HCT116 (cell line): Measurements from ENCODE around the gene ZNF652. TPM values are rescaled to one million over a fixed set of nuclear protein-coding genes. Genes with fewer than 3 reads are reported as not detected.
"Not testable (repeated sequence)": the region's sequence is repeated elsewhere in the genome, so short reads cannot be mapped to it uniquely, and the experiment has no call there.

Experiments
- ATAC-seq: fragments of 200-7000 bp; cut with Tn5 transposase; 2 replicates; pipeline ENCODE4 v1.9.1; 2020; ENCODE audit warnings: mild to moderate bottlenecking, moderate library complexity
- BruUV-seq: library from RNA; stranded (reverse); fragments of 400-500 nt; replicated peaks from 2 replicates; lab custom pipeline; 2021; lab: Mats Ljungman, UMichigan
- CTCF ChIA-PET: fragments of 300-600 bp; sonication (Branson Sonifier 250); formaldehyde crosslinking; loops from one replicate; lab custom pipeline; 2021; ENCODE audit warnings: antibody characterized with exemption; lab: Charles Lee
- POLR2A ChIA-PET: fragments of 300-600, 350-600 bp; sonication (Branson Sonifier 250); formaldehyde crosslinking; loops from one replicate; lab custom pipeline; 2021; ENCODE audit warnings: antibody characterized with exemption; lab: Charles Lee
- RAD21 ChIA-PET, 2 experiments: fragments of 300-600 bp; sonication (Branson Sonifier 250); formaldehyde crosslinking; loops; one replicate each; lab custom pipeline; 2023; ENCODE audit warnings: low total read pairs in 2 of 2; ENCODE audit not compliant: uncharacterized antibody in 2 of 2, unreplicated experiment in 2 of 2, low non-redundant PET in 1 of 2; lab: Charles Lee
- DNase-seq: peaks from one replicate; pipeline ENCODE4 v3.0.0-alpha.2; 2010; ENCODE audit warnings: low read depth, low spot score
- H2AFZ ChIP-seq: fragments of 200-600 bp; shearing (Covaris generic), sonication (generic); 2 replicates; pipeline ENCODE4 v1.6.1; 2017; ENCODE audit warnings: low read depth, mixed run types, mixed read lengths, antibody characterized with exemption, low read length; ENCODE audit not compliant: poor library complexity, severe bottlenecking
- H3K27ac ChIP-seq: 2 replicates; pipeline ENCODE4 v1.5.1; 2012; ENCODE audit warnings: low read depth, low read length
- H3K27me3 ChIP-seq: fragments of 200-600 bp; sonication (generic); 2 replicates; pipeline ENCODE4 v1.6.1; 2016; ENCODE audit warnings: mixed run types, low read length, mixed read lengths; ENCODE audit not compliant: insufficient read depth
- H3K36me3 ChIP-seq, 2 experiments: fragments of 200-500 bp in 1 of 2; fragments of 200-600 bp in 1 of 2; sonication (Bioruptor generic) in 1 of 2; sonication (generic) in 1 of 2; 2 replicates each; pipeline versions ENCODE4 v1.5.1 to v1.6.1; 2014 to 2016; ENCODE audit warnings: low read length in 2 of 2, inconsistent platforms in 1 of 2, mixed read lengths in 1 of 2, mixed run types in 1 of 2; ENCODE audit not compliant: insufficient read depth in 2 of 2, control insufficient read depth in 1 of 2
- H3K4me1 ChIP-seq, 2 experiments: fragments of 200-600 bp in 1 of 2; sonication (generic) in 1 of 2; 2 replicates each; pipeline versions ENCODE4 v1.5.1 to v1.6.1; 2012 to 2017; ENCODE audit warnings: low read length in 2 of 2, inconsistent platforms in 1 of 2, mild to moderate bottlenecking in 1 of 2, mixed read lengths in 1 of 2, mixed run types in 1 of 2, moderate library complexity in 1 of 2; ENCODE audit not compliant: insufficient read depth in 2 of 2, control insufficient read depth in 1 of 2
- H3K4me2 ChIP-seq: fragments of 200-600 bp; sonication (generic); 2 replicates; pipeline ENCODE4 v1.6.1; 2017; ENCODE audit warnings: mixed run types, low read length, mixed read lengths
- H3K4me3 ChIP-seq, 2 experiments: fragments of 200-600 bp in 1 of 2; sonication (generic) in 1 of 2; replicated peaks in 1 of 2; 2 replicates each; pipeline ENCODE4 v1.5.1; 2011 to 2016; ENCODE audit warnings: low read length in 2 of 2, control low read depth in 1 of 2, low read depth in 1 of 2, mild to moderate bottlenecking in 1 of 2, mixed read lengths in 1 of 2, mixed run types in 1 of 2
- H3K79me2 ChIP-seq: fragments of 200-600 bp; sonication (generic); 2 replicates; pipeline ENCODE4 v1.6.1; 2017; ENCODE audit warnings: mild to moderate bottlenecking, mixed run types, low read length, moderate library complexity, mixed read lengths; ENCODE audit not compliant: insufficient read depth
- H3K9ac ChIP-seq: fragments of 200-600 bp; sonication (generic); 2 replicates; pipeline ENCODE4 v1.6.1; 2016; ENCODE audit warnings: low read length, mixed read lengths
- H3K9me2 ChIP-seq: fragments of 200-600 bp; sonication (generic), shearing (Covaris generic); 2 replicates; pipeline ENCODE4 v1.6.1; 2017; ENCODE audit warnings: mixed run types, mild to moderate bottlenecking, moderate library complexity; ENCODE audit not compliant: insufficient read depth
- H3K9me3 ChIP-seq, 2 experiments: fragments of 200-500 bp in 1 of 2; fragments of 200-600 bp in 1 of 2; sonication (Bioruptor generic) in 1 of 2; sonication (generic) in 1 of 2; 2 replicates each; pipeline ENCODE4 v1.6.1; 2014 to 2017; ENCODE audit warnings: low read length in 2 of 2, mixed read lengths in 2 of 2, inconsistent platforms in 1 of 2, low read depth in 1 of 2, mild to moderate bottlenecking in 1 of 2, mixed run types in 1 of 2, moderate library complexity in 1 of 2; ENCODE audit not compliant: control insufficient read depth in 1 of 2, insufficient read depth in 1 of 2
- H4K20me1 ChIP-seq: fragments of 200-600 bp; sonication (generic), shearing (Covaris generic); 2 replicates; pipeline ENCODE4 v1.6.1; 2017; ENCODE audit warnings: mixed run types, mild to moderate bottlenecking, moderate library complexity; ENCODE audit not compliant: insufficient read depth
- ATF3 ChIP-seq: IDR thresholded peaks from 2 replicates; pipeline ENCODE4 v1.6.1; 2012
- CTCF ChIP-seq, 3 experiments: fragments of 200-600 bp in 1 of 3; sonication (generic) in 1 of 3; IDR thresholded peaks in 2 of 3; conservative IDR thresholded peaks in 1 of 3; 2 replicates each; pipeline ENCODE4 v1.5.1; 2012 to 2017; ENCODE audit warnings: low read depth in 2 of 3, low read length in 2 of 3, antibody characterized with exemption in 1 of 3, borderline replicate concordance in 1 of 3, control low read depth in 1 of 3, mild to moderate bottlenecking in 1 of 3, mixed read lengths in 1 of 3, mixed run types in 1 of 3, moderate library complexity in 1 of 3; ENCODE audit not compliant: insufficient read depth in 1 of 3
- EGR1 ChIP-seq: IDR thresholded peaks from 2 replicates; pipeline ENCODE4 v1.6.1; 2012; ENCODE audit warnings: low read depth
- ELF1 ChIP-seq: IDR thresholded peaks from 2 replicates; pipeline ENCODE4 v1.6.1; 2012; ENCODE audit warnings: low read depth, borderline replicate concordance
- EZH2 ChIP-seq: fragments of 200-600 bp; sonication (generic); IDR thresholded peaks from 2 replicates; pipeline ENCODE4 v1.6.1; 2017; ENCODE audit warnings: antibody characterized with exemption, mixed run types
- EZH2phosphoT487 ChIP-seq: fragments of 200-600 bp; IDR thresholded peaks from 2 replicates; pipeline ENCODE4 v1.6.1; 2018; ENCODE audit warnings: antibody characterized with exemption, borderline replicate concordance
- JUND ChIP-seq: IDR thresholded peaks from 2 replicates; pipeline ENCODE4 v1.6.1; 2012
- POLR2A ChIP-seq: IDR thresholded peaks from 2 replicates; pipeline ENCODE4 v1.7.0; 2011; ENCODE audit warnings: borderline replicate concordance; ENCODE audit not compliant: insufficient read depth, insufficient read length; ENCODE audit errors: extremely low read depth
- REST ChIP-seq: IDR thresholded peaks from 2 replicates; pipeline ENCODE4 v1.6.1; 2012; ENCODE audit warnings: low read depth
- SIN3A ChIP-seq: IDR thresholded peaks from 2 replicates; pipeline ENCODE4 v1.6.1; 2012; ENCODE audit warnings: low read depth
- SP1 ChIP-seq: IDR thresholded peaks from 2 replicates; pipeline ENCODE4 v1.6.1; 2012; ENCODE audit warnings: low read depth
- SRF ChIP-seq: IDR thresholded peaks from 2 replicates; pipeline ENCODE4 v1.6.1; 2012; ENCODE audit warnings: low read depth
- TCF7L2 ChIP-seq: IDR thresholded peaks from 2 replicates; pipeline ENCODE4 v1.7.0; 2011; ENCODE audit warnings: borderline replicate concordance, inconsistent platforms; ENCODE audit not compliant: insufficient read depth, insufficient read length; ENCODE audit errors: extremely low read depth
- YY1 ChIP-seq: IDR thresholded peaks from 2 replicates; pipeline ENCODE4 v1.6.1; 2011; ENCODE audit warnings: low read length, low read depth, moderate library complexity, mild to moderate bottlenecking; ENCODE audit not compliant: insufficient replicate concordance; ENCODE audit errors: extremely low read depth
- ZNF274 ChIP-seq: fragments of 200-500 bp; sonication (Bioruptor generic); IDR thresholded peaks from 2 replicates; pipeline ENCODE4 v1.6.1; 2014; ENCODE audit warnings: mild to moderate bottlenecking, low read depth, low read length, inconsistent platforms
- intact Hi-C: fragments of 100-400 bp; cut with micrococcal nuclease; formaldehyde crosslinking; loops from 2 replicates; pipeline ENCODE4 v1.10.0; 2022
- total RNA-seq: library from RNA; stranded (reverse); gene quantifications from one replicate; pipeline ENCODE4 v1.2.1, GENCODE V29; 2021; ENCODE audit not compliant: unreplicated experiment

Gene ZNF652
- total RNA-seq, 1 experiment from 2014 or later: 27.8 TPM

GRCh38 chr17:49286261-49286973 is 75.6 kb downstream of the ZNF652 start:
- H3K79me2 ChIP-seq, CTCF ChIA-PET, H2AFZ ChIP-seq, H4K20me1 ChIP-seq, ATAC-seq, intact Hi-C loops, H3K9ac ChIP-seq, POLR2A ChIA-PET, RAD21 ChIA-PET, H3K9me2 ChIP-seq, H3K27me3 ChIP-seq, H3K9me3 ChIP-seq, H3K36me3 ChIP-seq, H3K4me1 ChIP-seq, BruUV-seq, H3K4me3 ChIP-seq, H3K4me2 ChIP-seq, H3K27ac ChIP-seq, DNase-seq: not testable (repeated sequence)

GRCh38 chr17:49285716-49286115 is 76.3 kb downstream of the ZNF652 start:
- H3K4me2 ChIP-seq: no peak overlapping the region
- no peaks in the 10 kb centered on the region for H3K27me3 ChIP-seq
- no peaks in the 10 kb centered on the region for H3K9me3 ChIP-seq
- DNase-seq (no peak), ATAC-seq (no peak)
- H3K27ac ChIP-seq: no peak overlapping the region
- H2AFZ ChIP-seq: no peak overlapping the region
- H3K79me2 ChIP-seq: no peaks in the 10 kb centered on the region
- ChIA-PET POLR2A (no interaction called here), CTCF (no interaction called here), RAD21 (no interaction called here)
- H4K20me1 ChIP-seq: no peaks in the 10 kb centered on the region
- H3K9me2 ChIP-seq: no peaks in the 10 kb centered on the region
- H3K9ac ChIP-seq: no peak overlapping the region
- H3K4me3 ChIP-seq: no peak overlapping the region
- intact Hi-C loops: no loop called here
- BruUV-seq: no TSS peak
- no peaks in the 10 kb centered on the region for H3K4me1 ChIP-seq
- 0 out of 4 replicates have a peak, but pooled peaks cover 0 to 7% of the 10 kb centered on the region in 2 experiments for H3K36me3 ChIP-seq
- TF ChIP-seq POLR2A (no peak), EZH2 (no peak), ZNF274 (no peak), REST (no peak), SRF (no peak), JUND (no peak), SIN3A (no peak), ELF1 (no peak), EGR1 (no peak), SP1 (no peak), TCF7L2 (no peak), EZH2phosphoT487 (no peak), YY1 (no peak), CTCF (IDR thresholded peaks at IDR 0.05 in 2 of 3, conservative IDR thresholded peaks at IDR 0.05 in 1 of 3; ENCODE audit: borderline replicate concordance in 1 of 3, insufficient read depth in 1 of 3, low read depth in 2 of 3, low read length in 2 of 3) (no peak), ATF3 (no peak)
